GM19239 (cell line): ENCODE results near the gene TET3.

ENCODE experiments used
- DNase-seq: peaks from one replicate; pipeline ENCODE4 v3.0.0; 2011; ENCODE audit warnings: low spot score; ENCODE audit not compliant: insufficient read length
- FAIRE-seq: peaks from 2 replicates; lab custom pipeline; 2011; peaks lifted over from hg19 to GRCh38; lab: Jason Lieb, UNC

The TET3 gene

GRCh38 chr2:74026687-74027241 is 42.1 kb downstream of the TET3 start:
- peak; percentile 90 for FAIRE-seq
- no peak for DNase-seq

GRCh38 chr2:74027496-74027895 is 42.8 kb downstream of the TET3 start:
- FAIRE-seq: no peak
- DNase-seq: no peak

DNA sequence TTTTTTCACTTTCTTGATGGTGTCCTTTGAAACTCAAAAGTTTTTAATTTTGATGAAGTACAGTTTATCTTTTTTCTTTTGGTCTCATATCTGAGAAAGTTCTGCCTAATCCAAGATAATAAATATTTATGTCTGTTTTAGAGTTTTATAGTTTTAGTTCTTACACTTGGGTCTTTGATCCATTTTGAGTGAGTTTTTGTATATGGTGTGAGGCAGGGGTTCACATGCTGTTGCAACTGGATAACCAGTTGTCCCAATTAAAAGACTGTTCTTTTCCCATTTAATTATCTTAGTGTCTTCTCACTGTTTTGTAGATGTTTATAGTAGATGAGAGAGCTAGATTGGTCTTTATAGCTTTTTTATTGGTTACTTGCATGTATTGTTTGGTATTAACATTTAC is 43.6 kb downstream of the TET3 start:
- FAIRE-seq (peak; percentile 75), DNase-seq (no peak)

DNA sequence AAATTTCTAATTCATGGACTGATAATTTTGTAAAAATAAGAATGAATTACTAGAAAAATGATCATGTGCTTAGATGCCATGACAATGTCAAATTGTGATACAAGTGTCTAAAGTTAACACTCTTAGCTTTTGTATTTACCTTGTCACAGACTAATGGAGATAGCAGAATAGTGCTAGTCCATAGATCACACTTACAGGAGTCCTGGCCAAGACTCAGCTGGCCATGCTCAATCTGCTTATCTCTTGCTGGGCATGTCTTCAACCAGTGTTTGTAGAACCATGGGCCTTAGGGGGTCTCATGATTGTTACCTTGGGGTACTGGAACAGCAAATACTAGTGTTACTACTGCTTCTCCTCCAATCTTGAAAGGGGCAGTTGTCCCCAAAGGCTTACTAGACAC is 44.0 kb downstream of the TET3 start:
- DNase-seq: no peak
- FAIRE-seq: peak; percentile 39

DNA sequence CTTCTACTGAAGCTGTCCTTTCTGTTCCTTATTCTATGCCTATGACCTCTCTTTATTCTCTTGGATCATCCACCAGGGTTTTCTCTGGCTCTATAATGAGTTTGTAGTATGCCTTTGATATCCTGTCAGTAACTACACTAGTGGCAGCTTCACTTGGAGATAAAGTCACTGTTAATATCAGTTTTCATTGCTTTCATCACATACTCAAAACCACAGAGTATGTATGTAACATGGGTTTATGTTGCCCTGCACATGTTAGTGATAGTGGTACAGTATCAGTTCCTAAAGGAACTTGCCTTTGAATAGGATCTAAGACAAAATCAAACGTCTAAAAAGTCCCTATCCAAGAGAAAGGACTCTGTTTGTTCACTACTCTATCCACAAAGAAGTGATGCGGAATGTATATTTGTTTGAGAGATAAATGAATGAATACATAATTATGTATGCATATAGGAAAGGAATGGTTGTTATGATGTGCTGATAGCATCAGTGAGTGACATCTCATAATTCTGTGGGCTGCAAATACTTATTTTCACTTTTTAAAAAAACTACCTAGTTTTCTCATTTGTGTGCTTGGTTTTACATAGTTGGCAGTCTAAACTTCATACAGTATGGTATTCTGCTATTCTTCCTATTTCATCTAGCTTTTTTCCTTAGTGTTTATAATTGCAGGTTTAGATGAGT is 45.1 kb downstream of the TET3 start:
- DNase-seq (no peak), FAIRE-seq (peak; percentile 54)

DNA sequence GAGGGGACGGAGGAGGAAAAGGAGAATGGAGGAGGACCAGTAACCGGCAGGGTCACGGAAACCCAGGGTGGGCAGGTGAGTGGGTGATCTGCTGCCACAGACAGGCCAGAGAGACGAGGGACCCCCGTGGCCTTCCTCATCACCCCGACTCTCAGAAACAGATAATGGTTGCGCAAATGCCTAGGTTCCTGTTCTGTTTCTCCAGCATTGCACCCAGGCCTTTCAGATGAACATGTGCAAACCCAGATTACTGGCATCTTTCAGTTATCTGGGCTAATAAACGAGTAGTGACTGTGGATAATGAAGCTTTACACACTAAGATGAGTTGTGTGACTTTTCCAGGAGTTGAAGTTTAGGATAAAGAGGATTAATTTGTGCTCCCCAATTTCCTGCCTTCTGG is 46.5 kb downstream of the TET3 start:
- DNase-seq (no peak), FAIRE-seq (no peak)

DNA sequence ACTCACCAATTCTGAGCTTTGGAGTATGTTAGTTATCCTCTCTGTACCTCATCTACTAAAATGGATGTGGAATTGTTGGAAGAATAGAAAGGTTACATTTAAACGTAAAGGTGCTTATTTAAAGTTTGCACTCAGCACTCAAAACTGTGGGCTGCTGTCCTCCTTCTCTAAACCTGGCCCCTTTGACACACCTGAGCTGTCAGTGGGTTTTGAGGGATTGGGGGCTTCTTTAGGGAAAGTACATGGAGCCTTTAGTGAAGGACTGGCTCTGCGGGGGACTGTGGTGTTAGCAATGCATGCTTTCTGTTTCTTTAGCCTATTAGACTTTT is 47.2 kb downstream of the TET3 start:
- no peak for FAIRE-seq
- no peak for DNase-seq

DNA sequence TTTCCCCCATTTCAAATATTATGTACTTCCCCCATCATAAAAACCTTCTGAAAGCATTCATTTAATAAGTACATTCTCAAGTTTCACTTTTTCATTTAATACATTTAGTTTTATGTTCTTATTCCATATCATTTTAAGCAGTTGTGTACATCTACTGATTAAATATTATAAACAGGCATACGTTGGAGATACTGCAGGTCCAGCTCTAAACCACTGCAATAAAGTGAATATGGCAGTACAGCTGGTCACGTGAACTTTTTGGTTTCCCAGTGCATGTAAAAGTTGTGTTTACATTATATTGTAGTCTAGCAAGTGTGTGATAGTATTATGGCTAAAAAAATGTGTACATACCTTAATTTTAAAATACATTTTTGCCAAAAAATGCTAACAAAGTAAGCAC is 48.7 kb downstream of the TET3 start:
- no peak for DNase-seq
- FAIRE-seq: peak; percentile 58
